Fibroblast of lung (primary cell): Measurements from ENCODE around the gene ZNF391. TPM values are rescaled to one million over a fixed set of nuclear protein-coding genes. Genes with fewer than 3 reads are reported as not detected.

Experiments
- DNase-seq, 2 donors: peaks; one replicate each; pipeline versions ENCODE4 v3.0.0 to v3.0.0-alpha.2; 2010; ENCODE audit warnings: low read depth in 2 of 2
- H2AFZ ChIP-seq: 2 replicates; pipeline ENCODE4 v1.5.1; 2012; ENCODE audit warnings: low read length, control low read depth, inconsistent platforms
- H3K27ac ChIP-seq: 2 replicates; pipeline ENCODE4 v1.5.1; 2011; ENCODE audit warnings: low read length, control low read depth; ENCODE audit not compliant: insufficient read depth
- H3K27me3 ChIP-seq: 2 replicates; pipeline ENCODE4 v1.5.1; 2011; ENCODE audit warnings: mild to moderate bottlenecking, low read length; ENCODE audit not compliant: control insufficient read depth, insufficient read depth
- H3K36me3 ChIP-seq: 2 replicates; pipeline ENCODE4 v1.5.1; 2011; ENCODE audit warnings: low read length; ENCODE audit not compliant: control insufficient read depth, insufficient read depth
- H3K4me1 ChIP-seq: 2 replicates; pipeline ENCODE4 v1.5.1; 2011; ENCODE audit warnings: low read length; ENCODE audit not compliant: control insufficient read depth, insufficient read depth; ENCODE audit errors: extremely low read depth
- H3K4me2 ChIP-seq: 2 replicates; pipeline ENCODE4 v1.5.1; 2011; ENCODE audit warnings: low read length, control low read depth; ENCODE audit not compliant: insufficient read depth; ENCODE audit errors: extremely low read depth
- H3K4me3 ChIP-seq, 4 experiments: fragments of 200-600 bp in 1 of 4; sonication (generic) in 1 of 4; replicated peaks in 1 of 4; 2 replicates each; pipeline ENCODE4 v1.5.1; 2011 to 2016; ENCODE audit warnings: low read length in 4 of 4, low read depth in 3 of 4, mild to moderate bottlenecking in 3 of 4, control low read depth in 2 of 4, inconsistent platforms in 1 of 4, mixed read lengths in 1 of 4; ENCODE audit not compliant: insufficient read depth in 1 of 4; ENCODE audit errors: control extremely low read depth in 1 of 4
- H3K79me2 ChIP-seq: 2 replicates; pipeline ENCODE4 v1.5.1; 2012; ENCODE audit warnings: mild to moderate bottlenecking, low read length, inconsistent platforms; ENCODE audit not compliant: control insufficient read depth, insufficient read depth
- H3K9ac ChIP-seq: 2 replicates; pipeline ENCODE4 v1.5.1; 2011; ENCODE audit warnings: mild to moderate bottlenecking, low read length, control low read depth; ENCODE audit not compliant: insufficient read depth
- H3K9me3 ChIP-seq: 2 replicates; pipeline ENCODE4 v1.5.1; 2012; ENCODE audit warnings: low read depth, low read length; ENCODE audit not compliant: control insufficient read depth, insufficient read depth
- H4K20me1 ChIP-seq: 2 replicates; pipeline ENCODE4 v1.5.1; 2011; ENCODE audit warnings: low read length; ENCODE audit not compliant: control insufficient read depth, insufficient read depth; ENCODE audit errors: extremely low read depth
- EZH2 ChIP-seq: IDR thresholded peaks from 2 replicates; pipeline ENCODE4 v1.5.1; 2012; ENCODE audit warnings: low read length, control low read depth, mild to moderate bottlenecking; ENCODE audit errors: missing control alignments
- polyA plus RNA-seq, 2 donors: library from polyadenylated mRNA; depleted of rRNA in 1 of 2; stranded (reverse) in 1 of 2; unstranded in 1 of 2; fragments of >200 nt; gene quantifications; 2 replicates each; pipeline ENCODE4 v1.2.1, GENCODE V29; 2011 to 2012; ENCODE audit warnings: missing spikeins in 1 of 2
- total RNA-seq: library from RNA; depleted of rRNA; stranded (reverse); fragments of >200 nt; gene quantifications from 2 replicates; pipeline ENCODE4 v1.2.1, GENCODE V29; 2014
- TF ChIP-seq, protein P1 (sequence below), 2 donors: IDR thresholded peaks in 1 of 2; conservative IDR thresholded peaks in 1 of 2; 1 replicate in 1 of 2; 2 replicates in 1 of 2; pipeline ENCODE4 v1.5.1; 2011 to 2012; ENCODE audit warnings: low read length in 2 of 2, control low read depth in 1 of 2, inconsistent platforms in 1 of 2, low read depth in 1 of 2, mild to moderate bottlenecking in 1 of 2

The ZNF391 gene
- total and polyA plus RNA-seq, 2 donors (not counting 1 experiment from before 2014, with no cell fraction given), result 0.92 to 2.8 TPM

DNA sequence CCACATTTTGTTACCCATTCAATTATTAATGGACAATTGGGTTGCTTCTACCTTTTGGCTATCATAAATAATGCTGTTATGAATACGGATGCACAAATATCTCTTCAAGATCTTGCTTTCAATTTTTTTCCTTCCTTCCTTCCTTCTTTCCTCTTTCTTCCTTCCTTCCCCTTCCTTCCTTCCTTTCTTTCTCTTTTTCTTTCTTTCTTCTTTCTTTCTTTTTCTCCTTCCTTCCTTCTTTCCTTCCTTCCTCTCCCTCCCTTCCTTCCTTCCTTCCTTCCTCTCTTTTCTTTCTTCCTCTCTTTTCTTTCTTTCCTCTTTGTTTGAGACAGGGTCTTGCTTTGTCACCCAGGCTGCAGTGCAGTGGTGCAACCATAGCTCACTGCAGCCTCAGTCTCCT, 45.2 kb downstream of the ZNF391 start:
- no peaks in the 10 kb centered on the region for H3K79me2 ChIP-seq
- no peaks in the 10 kb centered on the region for H3K27me3 ChIP-seq
- H3K27ac ChIP-seq, result no peak overlapping the region
- DNase-seq, result no peak
- no peak overlapping the region for H3K4me3 ChIP-seq
- no peaks in the 10 kb centered on the region for H4K20me1 ChIP-seq
- H3K4me2 ChIP-seq, result no peak overlapping the region
- no peak overlapping the region for H3K9ac ChIP-seq
- no peaks in the 10 kb centered on the region for H3K4me1 ChIP-seq
- H3K9me3 ChIP-seq, result no peaks in the 10 kb centered on the region
- no peak for TF ChIP-seq EZH2
- TF ChIP-seq, protein P1, sequence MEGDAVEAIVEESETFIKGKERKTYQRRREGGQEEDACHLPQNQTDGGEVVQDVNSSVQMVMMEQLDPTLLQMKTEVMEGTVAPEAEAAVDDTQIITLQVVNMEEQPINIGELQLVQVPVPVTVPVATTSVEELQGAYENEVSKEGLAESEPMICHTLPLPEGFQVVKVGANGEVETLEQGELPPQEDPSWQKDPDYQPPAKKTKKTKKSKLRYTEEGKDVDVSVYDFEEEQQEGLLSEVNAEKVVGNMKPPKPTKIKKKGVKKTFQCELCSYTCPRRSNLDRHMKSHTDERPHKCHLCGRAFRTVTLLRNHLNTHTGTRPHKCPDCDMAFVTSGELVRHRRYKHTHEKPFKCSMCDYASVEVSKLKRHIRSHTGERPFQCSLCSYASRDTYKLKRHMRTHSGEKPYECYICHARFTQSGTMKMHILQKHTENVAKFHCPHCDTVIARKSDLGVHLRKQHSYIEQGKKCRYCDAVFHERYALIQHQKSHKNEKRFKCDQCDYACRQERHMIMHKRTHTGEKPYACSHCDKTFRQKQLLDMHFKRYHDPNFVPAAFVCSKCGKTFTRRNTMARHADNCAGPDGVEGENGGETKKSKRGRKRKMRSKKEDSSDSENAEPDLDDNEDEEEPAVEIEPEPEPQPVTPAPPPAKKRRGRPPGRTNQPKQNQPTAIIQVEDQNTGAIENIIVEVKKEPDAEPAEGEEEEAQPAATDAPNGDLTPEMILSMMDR (conservative IDR thresholded peaks at IDR 0.05 in 1 of 2, IDR thresholded peaks at IDR 0.05 in 1 of 2; ENCODE audit: low read depth in 1 of 2, low read length in 2 of 2), result no peak
- H2AFZ ChIP-seq, result no peak overlapping the region
- H3K36me3 ChIP-seq, result no peaks in the 10 kb centered on the region

DNA sequence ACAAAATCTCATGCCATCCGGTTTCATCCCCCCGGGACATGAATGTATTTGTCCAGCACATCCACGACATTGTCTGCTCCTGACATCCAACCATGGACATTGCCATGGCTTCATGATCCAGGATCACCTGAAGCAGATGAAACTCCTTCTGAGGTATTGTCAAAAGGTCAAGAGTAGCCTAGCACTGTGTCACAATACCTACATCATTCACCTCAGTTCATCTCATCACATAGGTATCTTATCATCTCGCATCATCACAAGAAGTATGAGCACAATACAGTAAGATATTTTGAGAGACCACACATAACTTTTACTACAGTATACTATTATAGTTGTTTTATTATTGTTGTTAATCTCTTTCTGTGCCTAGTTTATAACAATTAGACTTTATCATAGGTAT, 50.8 kb downstream of the ZNF391 start:
- Histone ChIP-seq H3K27ac (no peak overlapping the region), H3K27me3 (no peaks in the 10 kb centered on the region), H3K36me3 (no peaks in the 10 kb centered on the region), H3K4me3 (no peak overlapping the region), H4K20me1 (no peaks in the 10 kb centered on the region), H3K4me2 (no peak overlapping the region), H2AFZ (no peak overlapping the region), H3K4me1 (no peaks in the 10 kb centered on the region), H3K79me2 (no peaks in the 10 kb centered on the region), H3K9ac (no peak overlapping the region), H3K9me3 (no peaks in the 10 kb centered on the region)
- TF ChIP-seq, protein P1 (conservative IDR thresholded peaks at IDR 0.05 in 1 of 2, IDR thresholded peaks at IDR 0.05 in 1 of 2; ENCODE audit: low read depth in 1 of 2, low read length in 2 of 2), result no peak
- no peak for TF ChIP-seq EZH2
- no peak for DNase-seq

DNA sequence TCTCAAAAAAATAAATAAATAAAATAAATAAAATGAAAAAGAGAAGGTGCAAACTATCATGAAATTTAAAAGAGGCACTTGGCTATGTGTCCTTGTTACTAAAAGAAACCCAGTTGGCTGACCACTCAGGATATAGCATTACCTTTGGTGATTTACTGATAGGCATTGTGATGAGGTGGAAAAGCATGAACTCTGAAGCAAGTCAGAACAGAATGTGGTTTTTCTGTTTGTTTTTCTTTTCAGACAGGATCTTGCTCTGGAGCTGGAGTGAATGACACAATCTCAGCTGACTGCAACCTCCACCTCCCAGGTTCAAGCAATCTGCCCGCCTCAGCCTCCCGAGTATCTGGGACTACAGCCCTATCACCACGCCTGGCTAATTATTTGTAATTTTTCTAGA, 52.4 kb downstream of the ZNF391 start:
- H3K36me3 ChIP-seq, result no peaks in the 10 kb centered on the region
- H3K9me3 ChIP-seq, result no peaks in the 10 kb centered on the region
- H2AFZ ChIP-seq, result no peak overlapping the region
- H3K4me3 ChIP-seq, result no peak overlapping the region
- H3K4me1 ChIP-seq, result no peaks in the 10 kb centered on the region
- peak in 1 of 2 donors; percentile 3 for DNase-seq
- no peak overlapping the region for H3K27ac ChIP-seq
- TF ChIP-seq, protein P1 (conservative IDR thresholded peaks at IDR 0.05 in 1 of 2, IDR thresholded peaks at IDR 0.05 in 1 of 2; ENCODE audit: low read depth in 1 of 2, low read length in 2 of 2), result no peak
- TF ChIP-seq EZH2, result no peak
- no peak overlapping the region for H3K9ac ChIP-seq
- H3K4me2 ChIP-seq, result no peak overlapping the region
- H4K20me1 ChIP-seq, result no peaks in the 10 kb centered on the region
- no peaks in the 10 kb centered on the region for H3K27me3 ChIP-seq
- H3K79me2 ChIP-seq, result no peaks in the 10 kb centered on the region
